GM12878 (cell line): ENCODE measurements around the gene EPHA8. TPM values are rescaled to one million over a fixed set of nuclear protein-coding genes. Genes with fewer than 3 reads are reported as not detected.

Experiments
- ATAC-seq: fragments of 200-7000 bp; cut with Tn5 transposase; 3 replicates; pipeline ENCODE4 v1.9.1; 2020; ENCODE audit warnings: mild to moderate bottlenecking, moderate library complexity
- BruUV-seq: library from RNA; stranded (reverse); fragments of 400-500 nt; replicated peaks from 2 replicates; lab custom pipeline; 2021; lab: Mats Ljungman, UMichigan
- CTCF ChIA-PET: fragments of 300-600 bp; sonication (Branson Sonifier 250); formaldehyde crosslinking; extraction: SDS; loops from one replicate; lab custom pipeline; 2021; ENCODE audit warnings: inconsistent platforms; lab: Yijun Ruan, JAX
- POLR2A ChIA-PET: fragments of 350-600 bp; formaldehyde crosslinking; extraction: SDS; loops from one replicate; lab custom pipeline; 2021; ENCODE audit warnings: inconsistent platforms; lab: Charles Lee
- RAD21 ChIA-PET: fragments of 300-600 bp; sonication (Branson Sonifier 250); formaldehyde crosslinking; loops from one replicate; lab custom pipeline; 2023; ENCODE audit warnings: antibody characterized with exemption; ENCODE audit not compliant: unreplicated experiment; lab: Charles Lee
- SMC1A ChIA-PET: fragments of 300-600 bp; sonication (Branson Sonifier 250); formaldehyde crosslinking; loops from one replicate; lab custom pipeline; 2023; ENCODE audit not compliant: unreplicated experiment, uncharacterized antibody; lab: Charles Lee
- DNase-seq: peaks from one replicate; pipeline ENCODE4 v3.0.0-alpha.2; 2011; ENCODE audit warnings: low read depth, low spot score
- FAIRE-seq: peaks from 3 replicates; lab custom pipeline; 2011; peaks lifted over from hg19 to GRCh38; lab: Jason Lieb, UNC
- H2AFZ ChIP-seq: 2 replicates; pipeline ENCODE4 v1.6.0; 2011; ENCODE audit warnings: low read depth, low read length, control low read depth; ENCODE audit not compliant: control insufficient read depth
- H3K27ac ChIP-seq: 2 replicates; pipeline ENCODE4 v1.5.1; 2011; ENCODE audit warnings: control low read depth; ENCODE audit not compliant: control insufficient read depth, insufficient read depth
- H3K27me3 ChIP-seq, 2 experiments: replicated peaks in 1 of 2; 2 replicates each; pipeline versions ENCODE4 v1.6.0 to v1.6.1; 2011; ENCODE audit warnings: low read length in 1 of 2; ENCODE audit not compliant: control insufficient read depth in 2 of 2, insufficient read depth in 2 of 2
- H3K36me3 ChIP-seq, 2 experiments: 2 replicates each; pipeline ENCODE4 v1.5.1; 2011; ENCODE audit warnings: low read length in 1 of 2; ENCODE audit not compliant: control insufficient read depth in 2 of 2, insufficient read depth in 2 of 2
- H3K4me1 ChIP-seq: 2 replicates; pipeline ENCODE4 v1.6.1; 2011; ENCODE audit warnings: mild to moderate bottlenecking, low read length, moderate library complexity, mixed read lengths; ENCODE audit not compliant: control insufficient read depth, insufficient read depth
- H3K4me2 ChIP-seq: 2 replicates; pipeline ENCODE4 v1.6.0; 2011; ENCODE audit warnings: control low read depth; ENCODE audit not compliant: control insufficient read depth, insufficient read depth
- H3K4me3 ChIP-seq: fragments of 200-600 bp; sonication (generic); 2 replicates; pipeline ENCODE4 v1.5.1; 2016
- H3K79me2 ChIP-seq: 2 replicates; pipeline ENCODE4 v1.6.0; 2011; ENCODE audit warnings: low read length; ENCODE audit not compliant: control insufficient read depth, insufficient read depth
- H3K9ac ChIP-seq: 2 replicates; pipeline ENCODE4 v1.8.0; 2011; ENCODE audit warnings: low read length, control low read depth, mixed read lengths; ENCODE audit not compliant: control insufficient read depth, insufficient read depth
- H3K9me3 ChIP-seq: replicated peaks from 3 replicates; pipeline ENCODE4 v1.5.1; 2011; ENCODE audit warnings: mild to moderate bottlenecking, low read length; ENCODE audit not compliant: control insufficient read depth, insufficient read depth
- H4K20me1 ChIP-seq: 2 replicates; pipeline ENCODE4 v1.6.0; 2011; ENCODE audit not compliant: control insufficient read depth, insufficient read depth
- BACH1 ChIP-seq: fragments of 450-650 bp; IDR thresholded peaks from 2 replicates; pipeline ENCODE4 v1.6.1; 2017; ENCODE audit warnings: mild to moderate bottlenecking, borderline replicate concordance
- CBX5 ChIP-seq: sonication (generic); IDR thresholded peaks from 2 replicates; pipeline ENCODE4 v1.6.1; 2016; ENCODE audit warnings: low read depth, moderate library complexity, mild to moderate bottlenecking, inconsistent platforms
- DPF2 ChIP-seq: fragments of 450-650 bp; IDR thresholded peaks from 2 replicates; pipeline ENCODE4 v1.6.1; 2017; ENCODE audit warnings: mild to moderate bottlenecking
- EGR1 ChIP-seq, 2 experiments: IDR thresholded peaks; 1 replicate in 1 of 2; 2 replicates in 1 of 2; pipeline ENCODE4 v1.6.1; 2011 to 2012; ENCODE audit warnings: low read depth in 2 of 2, low read length in 2 of 2, borderline replicate concordance in 1 of 2, mild to moderate bottlenecking in 1 of 2, moderate library complexity in 1 of 2
- IKZF1 ChIP-seq: fragments of 450-650 bp; conservative IDR thresholded peaks from 2 replicates; pipeline ENCODE4 v1.6.1; 2017; ENCODE audit warnings: antibody characterized with exemption, mild to moderate bottlenecking
- KLF5 ChIP-seq: fragments of 450-650 bp; IDR thresholded peaks from 2 replicates; pipeline ENCODE4 v1.6.1; 2014; ENCODE audit warnings: mild to moderate bottlenecking; ENCODE audit not compliant: partially characterized antibody
- ZNF207 ChIP-seq: fragments of 450-650 bp; IDR thresholded peaks from 2 replicates; pipeline ENCODE4 v1.6.1; 2014; ENCODE audit warnings: antibody characterized with exemption, mild to moderate bottlenecking, borderline replicate concordance
- ZNF384 ChIP-seq: IDR thresholded peaks from 2 replicates; pipeline ENCODE4 v1.6.1; 2012; ENCODE audit warnings: low read depth, mild to moderate bottlenecking, low read length, improper control_type of control experiment, borderline replicate concordance
- WGBS: methylation state at CpG from one replicate; pipeline ENCODE4 v1.1.6; 2016; ENCODE audit warnings: low lambda C conversion rate; ENCODE audit not compliant: insufficient replicate concordance, insufficient coverage; ENCODE audit errors: missing lambda C conversion rate; 5-methylcytosine and 5-hydroxymethylcytosine counted together
- in situ Hi-C: fragments of 300-500 bp; cut with MboI; formaldehyde crosslinking; loops from 9 replicates; pipeline ENCODE4 v1.14.3; 2018; ENCODE audit warnings: mixed read lengths
- intact Hi-C: fragments of 100-400 bp; cut with micrococcal nuclease; formaldehyde crosslinking; loops from one replicate; pipeline ENCODE4 v1.14.2; 2022; ENCODE audit not compliant: unreplicated experiment
- polyA plus RNA-seq, 11 experiments: library from polyadenylated mRNA; depleted of rRNA in 4 of 11; unstranded in 6 of 11; stranded (reverse) in 5 of 11; fragments of >200 nt; fragmentation: Nextera tagmentation in 4 of 11; fragmentation: Illumina TruSeq in 1 of 11; extraction: Ambion mirVana in 4 of 11; extraction: Trizol in 1 of 11; gene quantifications; 1 replicate in 1 of 11; 2 replicates in 10 of 11; pipeline versions ENCODE4 v1.2.1 to v1.2.3, GENCODE V29; 2011 to 2016; ENCODE audit warnings: inconsistent platforms in 2 of 11, missing spikeins in 2 of 11, low read depth in 1 of 11
- total RNA-seq, 4 experiments: library from RNA; depleted of rRNA in 3 of 4; stranded (reverse); fragments of >200 nt in 3 of 4; fragmentation: Illumina TruSeq in 1 of 4; extraction: Trizol in 1 of 4; gene quantifications; 2 replicates each; pipeline versions ENCODE4 v1.2.1 to v1.2.3, GENCODE V29; 2013 to 2021

EPHA8 gene
- total and polyA plus RNA-seq, 10 of the 15 experiments (the other 5 are each of a cell fraction or from before 2014, with no cell fraction given) = not detected

DNA sequence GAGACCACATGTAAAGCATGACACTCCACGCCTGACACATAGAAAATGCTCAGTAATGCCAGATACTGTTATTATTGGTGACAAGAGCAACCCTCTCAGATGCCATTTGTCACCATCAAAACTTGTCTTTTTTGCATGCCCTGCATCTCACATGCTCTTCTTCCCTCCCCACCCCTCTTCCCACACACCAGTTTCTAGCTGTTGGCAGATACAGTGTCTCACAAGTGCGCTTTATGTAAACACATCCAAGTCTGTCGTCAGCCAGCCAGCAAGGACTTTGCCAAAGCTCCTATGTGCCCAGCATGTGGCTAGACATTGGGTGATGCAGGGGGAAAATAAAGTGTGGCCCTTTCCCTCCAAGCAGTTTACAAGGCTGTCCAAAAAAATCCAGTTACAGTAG lies 44.9 kb upstream of the EPHA8 start:
- FAIRE-seq = no peak
- intact Hi-C loops = no loop called here
- RAD21 ChIA-PET = no interaction called here
- no TSS peak for BruUV-seq
- Histone ChIP-seq H3K27ac (no peak overlapping the region), H3K4me3 (no peak overlapping the region), H3K4me2 (no peak overlapping the region), H2AFZ (no peak overlapping the region), H3K79me2 (no peaks in the 10 kb centered on the region), H3K9me3 (no peaks in the 10 kb centered on the region), H3K36me3 (peaks cover 16 to 17% of the 10 kb centered on the region in 2 experiments; a peak in 3 of 4 replicates), H4K20me1 (no peaks in the 10 kb centered on the region), H3K27me3 (no peaks in the 10 kb centered on the region), H3K9ac (no peak overlapping the region), H3K4me1 (no peaks in the 10 kb centered on the region)
- SMC1A ChIA-PET = no interaction called here
- in situ Hi-C loops = no loop called here
- DNase-seq = no peak
- no peak for ATAC-seq
- TF ChIP-seq IKZF1 = no peak
- no peak for TF ChIP-seq CBX5
- TF ChIP-seq DPF2 = no peak
- no peak for TF ChIP-seq EGR1 (IDR thresholded peaks at IDR 0.05; ENCODE audit: borderline replicate concordance in 1 of 2, low read depth in 2 of 2, low read length in 2 of 2)
- no peak for TF ChIP-seq BACH1
- TF ChIP-seq KLF5 = no peak
- CTCF ChIA-PET = no interaction called here
- POLR2A ChIA-PET = no interaction called here
- 98% methylated on average over 3 of the region's 3 CpGs for WGBS

DNA sequence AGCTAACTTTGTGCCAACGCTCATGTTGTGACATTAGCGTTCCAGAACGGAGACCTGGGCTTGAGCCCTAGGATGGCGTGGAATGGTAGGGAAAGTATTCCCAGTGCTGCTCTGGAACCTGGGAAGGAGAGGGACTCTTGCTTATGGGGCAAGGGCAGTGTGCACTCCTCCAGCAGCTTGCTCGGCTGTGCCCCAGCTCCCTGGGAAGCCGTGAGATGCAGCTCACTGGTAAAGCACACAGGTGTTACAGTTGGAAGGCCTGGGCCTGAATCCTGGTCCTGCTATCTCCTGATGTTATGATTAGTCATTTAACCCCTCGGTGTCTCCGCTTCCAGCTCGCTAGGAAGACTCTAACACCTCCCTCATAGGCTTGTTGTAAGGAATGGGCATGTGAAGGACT lies 42.4 kb upstream of the EPHA8 start:
- ChIA-PET POLR2A (no interaction called here), CTCF (no interaction called here)
- H3K9ac ChIP-seq = no peak overlapping the region
- no peaks in the 10 kb centered on the region for H3K27me3 ChIP-seq
- WGBS = 97% methylated on average over 9 of the region's 9 CpGs
- H4K20me1 ChIP-seq = no peaks in the 10 kb centered on the region
- intact Hi-C loops (no loop called here), in situ Hi-C loops (no loop called here)
- no peaks in the 10 kb centered on the region for H3K4me1 ChIP-seq
- no peak for ATAC-seq
- TF ChIP-seq ZNF384 (no peak), ZNF207 (no peak)
- TF ChIP-seq, all 136 proteins: peak for 0
- DNase-seq = no peak
- no peaks in the 10 kb centered on the region for H3K9me3 ChIP-seq
- FAIRE-seq = no peak
- H3K27ac ChIP-seq = no peak overlapping the region
- H3K36me3 ChIP-seq = peaks cover 17 to 19% of the 10 kb centered on the region in 2 experiments; a peak in 3 of 4 replicates
- no peak overlapping the region for H3K4me2 ChIP-seq
- H2AFZ ChIP-seq = no peak overlapping the region
- ChIA-PET SMC1A (no interaction called here), RAD21 (no interaction called here)
- H3K79me2 ChIP-seq = no peaks in the 10 kb centered on the region
- H3K4me3 ChIP-seq = no peak overlapping the region
- BruUV-seq = no TSS peak
